Colonic mucosa (tissue), 4 donors: ENCODE measurements around the gene C4B. TPM values are rescaled to one million over a fixed set of nuclear protein-coding genes. Genes with fewer than 3 reads are reported as not detected.
"Not testable (repeated sequence)": the region's sequence is repeated elsewhere in the genome, so short reads cannot be mapped to it uniquely, and the experiment has no call there.

ENCODE experiments used
- DNase-seq: peaks from one replicate; pipeline ENCODE4 v3.0.0-alpha.2; 2020
- H3K27ac ChIP-seq: fragments of 200-600 bp; one replicate; pipeline ENCODE4 v1.8.0; 2021
- H3K27me3 ChIP-seq: fragments of 200-600 bp; one replicate; pipeline ENCODE4 v1.8.0; 2021
- H3K36me3 ChIP-seq: fragments of 200-600 bp; one replicate; pipeline ENCODE4 v1.8.0; 2021
- H3K4me1 ChIP-seq: fragments of 200-600 bp; one replicate; pipeline ENCODE4 v1.8.0; 2021; ENCODE audit warnings: mild to moderate bottlenecking
- H3K4me3 ChIP-seq: fragments of 200-600 bp; one replicate; pipeline ENCODE4 v1.8.0; 2021
- H3K9ac ChIP-seq, 2 donors: one replicate each; pipeline ENCODE4 v1.7.0; 2013; ENCODE audit warnings: control low read depth in 2 of 2, low read depth in 2 of 2, low read length in 2 of 2
- H3K9me3 ChIP-seq: fragments of 200-600 bp; one replicate; pipeline ENCODE4 v1.8.0; 2021
- intact Hi-C: fragments of 100-400 bp; cut with DNase I; formaldehyde crosslinking; loops from one replicate; pipeline ENCODE4 v1.14.1; 2022
- total RNA-seq, 2 donors: library from RNA; stranded (reverse); fragmentation: NEBNext Ultra II Directional in 1 of 2; extraction: Animal tissue kit (Norgen Biotek cat#: 25700) in 1 of 2; gene quantifications; one replicate each; pipeline ENCODE4 v1.2.1, GENCODE V29; 2021
- donor health status: healthy.
- donor health status: DM: no; HTN: no; CAD: no.
- donor health status: DM: no; HTN: no; CAD: no.

Gene C4B
- total RNA-seq, 2 donors from 2014 or later, result 11.9 to 19.4 TPM

DNA sequence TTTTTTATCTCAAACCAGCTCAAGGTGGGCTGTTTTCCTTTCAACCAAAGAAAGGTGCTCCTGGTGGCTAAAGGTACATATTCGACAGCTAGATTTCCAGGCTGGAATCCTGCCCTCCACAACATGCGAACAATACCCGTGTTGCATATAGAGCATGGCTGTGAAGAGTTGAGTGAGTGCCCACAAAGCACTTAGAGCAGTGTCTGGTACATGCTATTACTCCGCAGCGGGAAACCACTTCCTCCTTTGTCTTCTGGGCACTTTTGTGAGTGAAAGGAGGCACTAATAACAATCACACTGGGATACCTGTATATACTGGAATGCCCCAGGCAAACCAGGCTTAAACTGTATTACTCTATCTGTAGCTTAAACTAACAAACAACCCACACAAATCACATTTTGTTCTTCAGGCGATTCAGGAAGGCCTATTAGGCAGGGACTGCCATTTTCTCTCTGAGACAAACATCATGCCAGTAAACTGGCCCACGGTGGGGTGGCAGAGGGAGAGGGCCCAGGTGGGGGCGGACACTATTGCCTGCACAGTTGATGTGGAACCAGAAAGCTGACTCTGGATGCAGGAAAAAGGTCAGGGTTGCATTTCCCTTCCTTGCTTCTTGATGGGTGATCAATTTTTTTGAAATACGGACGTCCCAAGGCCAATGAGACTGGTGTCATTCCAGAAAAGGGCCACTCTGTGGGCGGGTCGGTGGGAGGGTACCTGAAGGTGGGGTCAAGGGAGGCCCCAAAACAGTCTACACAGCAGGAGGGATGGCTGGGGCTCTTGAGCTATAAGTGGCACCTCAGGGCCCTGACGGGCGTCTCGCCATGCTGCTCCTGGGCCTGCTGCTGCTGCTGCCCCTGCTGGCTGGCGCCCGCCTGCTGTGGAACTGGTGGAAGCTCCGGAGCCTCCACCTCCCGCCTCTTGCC lies 23.3 kb downstream of the C4B start, which contains the start of gene CYP21A2:
TSS of gene CYP21A2 (plus strand) at position 818 of the 927 bp plus-strand sequence. CDS start at position 826, 8 bp downstream.
- intact Hi-C loops, H3K9ac ChIP-seq, H3K4me3 ChIP-seq, H3K4me1 ChIP-seq, H3K27ac ChIP-seq, H3K27me3 ChIP-seq, DNase-seq, H3K9me3 ChIP-seq, H3K36me3 ChIP-seq: not testable (repeated sequence)

GRCh38 chr6:32038878-32039277 lies 24.3 kb downstream of the C4B start:
- H3K4me3 ChIP-seq, H3K9ac ChIP-seq, intact Hi-C loops, H3K27me3 ChIP-seq, H3K9me3 ChIP-seq, H3K36me3 ChIP-seq, H3K4me1 ChIP-seq, H3K27ac ChIP-seq, DNase-seq: not testable (repeated sequence)

DNA sequence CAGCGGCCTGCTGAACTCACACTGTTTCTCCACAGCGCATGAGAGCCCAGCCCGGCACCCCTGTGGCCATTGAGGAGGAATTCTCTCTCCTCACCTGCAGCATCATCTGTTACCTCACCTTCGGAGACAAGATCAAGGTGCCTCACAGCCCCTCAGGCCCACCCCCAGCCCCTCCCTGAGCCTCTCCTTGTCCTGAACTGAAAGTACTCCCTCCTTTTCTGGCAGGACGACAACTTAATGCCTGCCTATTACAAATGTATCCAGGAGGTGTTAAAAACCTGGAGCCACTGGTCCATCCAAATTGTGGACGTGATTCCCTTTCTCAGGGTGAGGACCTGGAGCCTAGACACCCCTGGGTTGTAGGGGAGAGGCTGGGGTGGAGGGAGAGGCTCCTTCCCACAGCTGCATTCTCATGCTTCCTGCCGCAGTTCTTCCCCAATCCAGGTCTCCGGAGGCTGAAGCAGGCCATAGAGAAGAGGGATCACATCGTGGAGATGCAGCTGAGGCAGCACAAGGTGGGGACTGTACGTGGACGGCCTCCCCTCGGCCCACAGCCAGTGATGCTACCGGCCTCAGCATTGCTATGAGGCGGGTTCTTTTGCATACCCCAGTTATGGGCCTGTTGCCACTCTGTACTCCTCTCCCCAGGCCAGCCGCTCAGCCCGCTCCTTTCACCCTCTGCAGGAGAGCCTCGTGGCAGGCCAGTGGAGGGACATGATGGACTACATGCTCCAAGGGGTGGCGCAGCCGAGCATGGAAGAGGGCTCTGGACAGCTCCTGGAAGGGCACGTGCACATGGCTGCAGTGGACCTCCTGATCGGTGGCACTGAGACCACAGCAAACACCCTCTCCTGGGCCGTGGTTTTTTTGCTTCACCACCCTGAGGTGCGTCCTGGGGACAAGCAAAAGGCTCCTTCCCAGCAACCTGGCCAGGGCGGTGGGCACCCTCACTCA lies 25.0 kb downstream of the C4B start:
- H3K27ac ChIP-seq, DNase-seq, H3K9me3 ChIP-seq, intact Hi-C loops, H3K4me1 ChIP-seq, H3K4me3 ChIP-seq, H3K9ac ChIP-seq, H3K36me3 ChIP-seq, H3K27me3 ChIP-seq: not testable (repeated sequence)

DNA sequence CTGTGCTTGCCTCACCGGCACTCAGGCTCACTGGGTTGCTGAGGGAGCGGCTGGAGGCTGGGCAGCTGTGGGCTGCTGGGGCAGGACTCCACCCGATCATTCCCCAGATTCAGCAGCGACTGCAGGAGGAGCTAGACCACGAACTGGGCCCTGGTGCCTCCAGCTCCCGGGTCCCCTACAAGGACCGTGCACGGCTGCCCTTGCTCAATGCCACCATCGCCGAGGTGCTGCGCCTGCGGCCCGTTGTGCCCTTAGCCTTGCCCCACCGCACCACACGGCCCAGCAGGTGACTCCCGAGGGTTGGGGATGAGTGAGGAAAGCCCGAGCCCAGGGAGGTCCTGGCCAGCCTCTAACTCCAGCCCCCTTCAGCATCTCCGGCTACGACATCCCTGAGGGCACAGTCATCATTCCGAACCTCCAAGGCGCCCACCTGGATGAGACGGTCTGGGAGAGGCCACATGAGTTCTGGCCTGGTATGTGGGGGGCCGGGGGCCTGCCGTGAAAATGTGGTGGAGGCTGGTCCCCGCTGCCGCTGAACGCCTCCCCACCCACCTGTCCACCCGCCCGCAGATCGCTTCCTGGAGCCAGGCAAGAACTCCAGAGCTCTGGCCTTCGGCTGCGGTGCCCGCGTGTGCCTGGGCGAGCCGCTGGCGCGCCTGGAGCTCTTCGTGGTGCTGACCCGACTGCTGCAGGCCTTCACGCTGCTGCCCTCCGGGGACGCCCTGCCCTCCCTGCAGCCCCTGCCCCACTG lies 25.9 kb downstream of the C4B start:
- H3K9ac ChIP-seq, H3K4me3 ChIP-seq, H3K36me3 ChIP-seq, H3K4me1 ChIP-seq, H3K27ac ChIP-seq, intact Hi-C loops, H3K27me3 ChIP-seq, H3K9me3 ChIP-seq, DNase-seq: not testable (repeated sequence)

DNA sequence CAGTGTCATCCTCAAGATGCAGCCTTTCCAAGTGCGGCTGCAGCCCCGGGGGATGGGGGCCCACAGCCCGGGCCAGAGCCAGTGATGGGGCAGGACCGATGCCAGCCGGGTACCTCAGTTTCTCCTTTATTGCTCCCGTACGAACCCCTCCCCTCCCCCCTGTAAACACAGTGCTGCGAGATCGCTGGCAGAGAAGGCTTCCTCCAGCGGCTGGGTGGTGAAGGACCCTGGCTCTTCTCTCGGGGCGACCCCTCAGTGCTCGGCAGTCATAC lies 26.4 kb downstream of the C4B start:
- H3K9ac ChIP-seq, H3K4me3 ChIP-seq, H3K9me3 ChIP-seq, intact Hi-C loops, DNase-seq, H3K36me3 ChIP-seq, H3K27ac ChIP-seq, H3K27me3 ChIP-seq, H3K4me1 ChIP-seq: not testable (repeated sequence)

GRCh38 chr6:32041385-32041784 lies 26.8 kb downstream of the C4B start:
- H3K4me1 ChIP-seq, H3K27me3 ChIP-seq, H3K36me3 ChIP-seq, H3K4me3 ChIP-seq, H3K9me3 ChIP-seq, DNase-seq, H3K27ac ChIP-seq, H3K9ac ChIP-seq, intact Hi-C loops: not testable (repeated sequence)

DNA sequence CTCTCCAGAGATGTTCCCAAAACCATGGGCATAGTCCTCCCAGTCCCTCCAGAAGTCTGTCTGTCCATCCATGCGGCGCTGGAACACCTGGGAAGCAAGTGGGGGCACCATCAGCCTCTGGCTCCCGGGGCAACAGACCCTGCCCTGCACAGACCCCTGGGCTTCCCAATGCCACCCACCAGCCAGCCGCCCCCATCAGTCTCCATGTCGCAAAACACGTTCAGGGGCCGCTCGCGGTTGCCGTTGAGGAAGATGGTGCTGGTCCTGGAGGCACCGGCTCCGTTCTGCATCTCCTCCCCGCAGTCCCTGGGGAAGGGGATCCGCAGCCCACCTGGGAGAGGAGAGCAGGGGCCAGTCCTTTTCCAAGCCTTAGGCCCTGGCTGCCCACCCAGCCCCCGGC lies 27.7 kb downstream of the C4B start:
- DNase-seq, intact Hi-C loops, H3K4me3 ChIP-seq: not testable (repeated sequence)

GRCh38 chr6:32043589-32044380 lies 29.2 kb downstream of the C4B start:
- H3K27me3 ChIP-seq, DNase-seq, H3K4me1 ChIP-seq, H3K9me3 ChIP-seq, H3K9ac ChIP-seq, H3K4me3 ChIP-seq, H3K36me3 ChIP-seq, intact Hi-C loops, H3K27ac ChIP-seq: not testable (repeated sequence)

More for the DNA sequence above, 27.7 kb downstream of the C4B start:
- not testable (repeated sequence) for H3K9ac ChIP-seq, H3K27me3 ChIP-seq, H3K9me3 ChIP-seq, H3K4me1 ChIP-seq, H3K36me3 ChIP-seq, H3K27ac ChIP-seq

GRCh38 chr6:32044916-32045315 lies 30.3 kb downstream of the C4B start:
- H3K27ac ChIP-seq, intact Hi-C loops, DNase-seq: not testable (repeated sequence)

More at GRCh38 chr6:32044916-32045315, 30.3 kb downstream of the C4B start:
- H3K9me3 ChIP-seq, H3K27me3 ChIP-seq, H3K4me1 ChIP-seq, H3K9ac ChIP-seq, H3K36me3 ChIP-seq, H3K4me3 ChIP-seq: not testable (repeated sequence)
